GM12878 (cell line): ENCODE data around the gene YDJC. TPM values are rescaled to one million over a fixed set of nuclear protein-coding genes. Genes with fewer than 3 reads are reported as not detected.

Experiments
- ATAC-seq: fragments of 200-7000 bp; cut with Tn5 transposase; 3 replicates; pipeline ENCODE4 v1.9.1; 2020; ENCODE audit warnings: mild to moderate bottlenecking, moderate library complexity
- BruUV-seq: library from RNA; stranded (reverse); fragments of 400-500 nt; replicated peaks from 2 replicates; lab custom pipeline; 2021; lab: Mats Ljungman, UMichigan
- CTCF ChIA-PET: fragments of 300-600 bp; sonication (Branson Sonifier 250); formaldehyde crosslinking; extraction: SDS; loops from one replicate; lab custom pipeline; 2021; ENCODE audit warnings: inconsistent platforms; lab: Yijun Ruan, JAX
- POLR2A ChIA-PET: fragments of 350-600 bp; formaldehyde crosslinking; extraction: SDS; loops from one replicate; lab custom pipeline; 2021; ENCODE audit warnings: inconsistent platforms; lab: Charles Lee
- RAD21 ChIA-PET: fragments of 300-600 bp; sonication (Branson Sonifier 250); formaldehyde crosslinking; loops from one replicate; lab custom pipeline; 2023; ENCODE audit warnings: antibody characterized with exemption; ENCODE audit not compliant: unreplicated experiment; lab: Charles Lee
- SMC1A ChIA-PET: fragments of 300-600 bp; sonication (Branson Sonifier 250); formaldehyde crosslinking; loops from one replicate; lab custom pipeline; 2023; ENCODE audit not compliant: unreplicated experiment, uncharacterized antibody; lab: Charles Lee
- DNase-seq: peaks from one replicate; pipeline ENCODE4 v3.0.0-alpha.2; 2011; ENCODE audit warnings: low read depth, low spot score
- FAIRE-seq: peaks from 3 replicates; lab custom pipeline; 2011; peaks lifted over from hg19 to GRCh38; lab: Jason Lieb, UNC
- H2AFZ ChIP-seq: 2 replicates; pipeline ENCODE4 v1.6.0; 2011; ENCODE audit warnings: low read depth, low read length, control low read depth; ENCODE audit not compliant: control insufficient read depth
- H3K27ac ChIP-seq: 2 replicates; pipeline ENCODE4 v1.5.1; 2011; ENCODE audit warnings: control low read depth; ENCODE audit not compliant: control insufficient read depth, insufficient read depth
- H3K27me3 ChIP-seq, 2 experiments: replicated peaks in 1 of 2; 2 replicates each; pipeline versions ENCODE4 v1.6.0 to v1.6.1; 2011; ENCODE audit warnings: low read length in 1 of 2; ENCODE audit not compliant: control insufficient read depth in 2 of 2, insufficient read depth in 2 of 2
- H3K36me3 ChIP-seq, 2 experiments: 2 replicates each; pipeline ENCODE4 v1.5.1; 2011; ENCODE audit warnings: low read length in 1 of 2; ENCODE audit not compliant: control insufficient read depth in 2 of 2, insufficient read depth in 2 of 2
- H3K4me1 ChIP-seq: 2 replicates; pipeline ENCODE4 v1.6.1; 2011; ENCODE audit warnings: mild to moderate bottlenecking, low read length, moderate library complexity, mixed read lengths; ENCODE audit not compliant: control insufficient read depth, insufficient read depth
- H3K4me2 ChIP-seq: 2 replicates; pipeline ENCODE4 v1.6.0; 2011; ENCODE audit warnings: control low read depth; ENCODE audit not compliant: control insufficient read depth, insufficient read depth
- H3K4me3 ChIP-seq: fragments of 200-600 bp; sonication (generic); 2 replicates; pipeline ENCODE4 v1.5.1; 2016
- H3K79me2 ChIP-seq: 2 replicates; pipeline ENCODE4 v1.6.0; 2011; ENCODE audit warnings: low read length; ENCODE audit not compliant: control insufficient read depth, insufficient read depth
- H3K9ac ChIP-seq: 2 replicates; pipeline ENCODE4 v1.8.0; 2011; ENCODE audit warnings: low read length, control low read depth, mixed read lengths; ENCODE audit not compliant: control insufficient read depth, insufficient read depth
- H3K9me3 ChIP-seq: replicated peaks from 3 replicates; pipeline ENCODE4 v1.5.1; 2011; ENCODE audit warnings: mild to moderate bottlenecking, low read length; ENCODE audit not compliant: control insufficient read depth, insufficient read depth
- H4K20me1 ChIP-seq: 2 replicates; pipeline ENCODE4 v1.6.0; 2011; ENCODE audit not compliant: control insufficient read depth, insufficient read depth
- CHD1 ChIP-seq: IDR thresholded peaks from 2 replicates; pipeline ENCODE4 v1.6.1; 2012; ENCODE audit warnings: low read depth, low read length, improper control_type of control experiment
- FOS ChIP-seq: IDR thresholded peaks from 3 replicates; pipeline ENCODE4 v1.6.1; 2011; ENCODE audit warnings: borderline replicate concordance; ENCODE audit not compliant: insufficient read length; ENCODE audit errors: extremely low read depth
- IKZF2 ChIP-seq, 2 experiments: fragments of 450-650 bp; IDR thresholded peaks; 2 replicates each; pipeline ENCODE4 v1.6.1; 2017; ENCODE audit warnings: mild to moderate bottlenecking in 2 of 2, moderate library complexity in 2 of 2
- KAT2A ChIP-seq: conservative IDR thresholded peaks from 2 replicates; pipeline ENCODE4 v1.6.1; 2011; ENCODE audit warnings: low read depth, low read length; ENCODE audit not compliant: control insufficient read depth
- MEF2B ChIP-seq: fragments of 450-650 bp; IDR thresholded peaks from 2 replicates; pipeline ENCODE4 v1.6.1; 2018; ENCODE audit warnings: mild to moderate bottlenecking, moderate library complexity; ENCODE audit not compliant: partially characterized antibody, poor library complexity, severe bottlenecking
- NFXL1 ChIP-seq: fragments of 450-650 bp; IDR thresholded peaks from 2 replicates; pipeline ENCODE4 v1.6.1; 2017; ENCODE audit warnings: antibody characterized with exemption, mild to moderate bottlenecking, borderline replicate concordance
- RB1 ChIP-seq: fragments of 450-650 bp; formaldehyde crosslinking; IDR thresholded peaks from 2 replicates; pipeline ENCODE4 v1.6.1; 2017; ENCODE audit warnings: mild to moderate bottlenecking, borderline replicate concordance
- SMAD5 ChIP-seq: IDR thresholded peaks from 2 replicates; pipeline ENCODE4 v1.6.1; 2016; ENCODE audit warnings: antibody characterized with exemption, low read depth
- STAT3 ChIP-seq: IDR thresholded peaks from 2 replicates; pipeline ENCODE4 v1.6.1; 2011; ENCODE audit warnings: low read depth, low read length, improper control_type of control experiment
- TCF3 ChIP-seq: IDR thresholded peaks from 2 replicates; pipeline ENCODE4 v1.6.1; 2012; ENCODE audit warnings: low read depth, mild to moderate bottlenecking, low read length, borderline replicate concordance; ENCODE audit not compliant: insufficient read depth
- WGBS: methylation state at CpG from one replicate; pipeline ENCODE4 v1.1.6; 2016; ENCODE audit warnings: low lambda C conversion rate; ENCODE audit not compliant: insufficient replicate concordance, insufficient coverage; ENCODE audit errors: missing lambda C conversion rate; 5-methylcytosine and 5-hydroxymethylcytosine counted together
- in situ Hi-C: fragments of 300-500 bp; cut with MboI; formaldehyde crosslinking; loops from 9 replicates; pipeline ENCODE4 v1.14.3; 2018; ENCODE audit warnings: mixed read lengths
- intact Hi-C: fragments of 100-400 bp; cut with micrococcal nuclease; formaldehyde crosslinking; loops from one replicate; pipeline ENCODE4 v1.14.2; 2022; ENCODE audit not compliant: unreplicated experiment
- polyA plus RNA-seq, 11 experiments: library from polyadenylated mRNA; depleted of rRNA in 4 of 11; unstranded in 6 of 11; stranded (reverse) in 5 of 11; fragments of >200 nt; fragmentation: Nextera tagmentation in 4 of 11; fragmentation: Illumina TruSeq in 1 of 11; extraction: Ambion mirVana in 4 of 11; extraction: Trizol in 1 of 11; gene quantifications; 1 replicate in 1 of 11; 2 replicates in 10 of 11; pipeline versions ENCODE4 v1.2.1 to v1.2.3, GENCODE V29; 2011 to 2016; ENCODE audit warnings: inconsistent platforms in 2 of 11, missing spikeins in 2 of 11, low read depth in 1 of 11
- total RNA-seq, 4 experiments: library from RNA; depleted of rRNA in 3 of 4; stranded (reverse); fragments of >200 nt in 3 of 4; fragmentation: Illumina TruSeq in 1 of 4; extraction: Trizol in 1 of 4; gene quantifications; 2 replicates each; pipeline versions ENCODE4 v1.2.1 to v1.2.3, GENCODE V29; 2013 to 2021
- TF ChIP-seq, protein P1 (sequence below): fragments of 450-650 bp; IDR thresholded peaks from 2 replicates; pipeline ENCODE4 v1.6.1; 2016; ENCODE audit warnings: mild to moderate bottlenecking

YDJC gene
- total and polyA plus RNA-seq, 10 of the 15 experiments (the other 5 are each of a cell fraction or from before 2014, with no cell fraction given), result 1.00 to 77.6 (median 38.4) TPM

DNA sequence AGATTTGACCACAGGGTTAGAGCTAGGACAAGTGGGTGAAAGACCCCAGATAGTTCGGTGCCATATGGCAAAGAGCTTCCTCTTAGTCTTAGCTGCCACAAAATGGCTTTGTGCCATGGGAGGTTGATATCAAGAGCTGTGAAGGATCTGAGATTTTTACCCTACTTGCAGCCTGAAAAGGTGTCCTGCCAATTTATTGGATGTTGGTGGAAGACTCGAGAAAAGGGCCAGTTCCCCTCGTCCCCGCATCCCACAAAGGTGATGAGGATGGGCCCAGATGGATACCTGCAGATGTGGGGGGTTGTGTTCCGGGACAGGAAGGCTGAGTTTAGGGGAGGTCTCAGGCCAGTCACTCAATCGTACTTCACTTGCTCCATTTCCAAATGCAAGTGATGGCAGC lies 27.2 kb downstream of the YDJC start (continued):
- TF ChIP-seq CHD1, result no peak
- no peak for TF ChIP-seq KAT2A
- no peak for TF ChIP-seq RB1
- TF ChIP-seq MEF2B, result no peak
- TF ChIP-seq, protein P1, sequence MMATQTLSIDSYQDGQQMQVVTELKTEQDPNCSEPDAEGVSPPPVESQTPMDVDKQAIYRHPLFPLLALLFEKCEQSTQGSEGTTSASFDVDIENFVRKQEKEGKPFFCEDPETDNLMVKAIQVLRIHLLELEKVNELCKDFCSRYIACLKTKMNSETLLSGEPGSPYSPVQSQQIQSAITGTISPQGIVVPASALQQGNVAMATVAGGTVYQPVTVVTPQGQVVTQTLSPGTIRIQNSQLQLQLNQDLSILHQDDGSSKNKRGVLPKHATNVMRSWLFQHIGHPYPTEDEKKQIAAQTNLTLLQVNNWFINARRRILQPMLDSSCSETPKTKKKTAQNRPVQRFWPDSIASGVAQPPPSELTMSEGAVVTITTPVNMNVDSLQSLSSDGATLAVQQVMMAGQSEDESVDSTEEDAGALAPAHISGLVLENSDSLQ, result no peak
- no peak for TF ChIP-seq IKZF2 (IDR thresholded peaks at IDR 0.05)

DNA sequence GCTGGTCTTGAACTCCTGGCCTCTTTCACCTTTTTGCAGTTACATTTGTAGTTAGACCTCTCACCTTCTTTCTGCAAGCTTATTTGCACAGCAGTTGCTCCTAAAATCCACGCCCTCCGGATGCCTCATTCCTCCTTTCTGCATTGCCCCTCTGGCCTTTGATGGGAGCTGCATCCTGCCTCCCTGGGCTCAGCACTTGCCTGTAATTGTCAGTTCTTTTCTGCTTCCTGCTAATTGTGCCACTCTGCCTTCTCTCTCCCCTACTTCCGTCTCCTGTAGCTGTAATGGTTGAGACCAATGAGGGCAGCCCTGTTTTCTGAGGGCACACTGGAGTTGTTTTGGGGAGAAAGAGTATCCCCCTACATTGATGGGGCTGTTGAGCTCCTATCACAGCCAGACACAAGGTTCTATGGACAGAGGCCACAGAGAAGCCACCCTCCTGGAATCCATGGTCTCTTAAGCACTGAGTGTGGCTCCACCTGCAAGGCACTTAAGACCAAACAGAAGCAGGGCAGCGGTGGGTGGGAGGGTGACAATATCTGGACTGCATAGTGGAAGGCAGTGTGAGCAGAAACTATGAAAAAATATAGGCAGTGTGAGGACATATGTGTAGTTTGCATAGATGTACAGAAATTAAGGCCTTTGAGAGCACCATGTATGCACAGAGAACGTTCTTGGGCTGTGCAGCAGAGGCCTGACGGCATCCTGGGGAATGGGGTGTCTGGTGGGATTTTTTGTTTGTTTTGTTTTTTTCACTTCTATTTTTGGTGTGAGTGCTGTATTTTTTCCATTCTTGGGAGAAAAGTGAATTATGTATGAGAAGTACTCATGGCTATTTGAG lies 30.5 kb downstream of the YDJC start:
- H3K9ac ChIP-seq, result no peak overlapping the region
- RAD21 ChIA-PET, result no interaction called here

More for the DNA sequence above, 30.5 kb downstream of the YDJC start:
- no peaks in the 10 kb centered on the region for H3K9me3 ChIP-seq
- no peak overlapping the region for H2AFZ ChIP-seq
- DNase-seq (no peak), ATAC-seq (no peak), FAIRE-seq (no peak)
- intact Hi-C loops (no loop called here), in situ Hi-C loops (no loop called here)
- peaks cover 43% of the 10 kb centered on the region for H3K79me2 ChIP-seq
- peaks cover 8% of the 10 kb centered on the region; the same call in 1 of the 2 replicates for H4K20me1 ChIP-seq
- peaks cover 21 to 22% of the 10 kb centered on the region in 2 experiments for H3K36me3 ChIP-seq
- H3K27ac ChIP-seq, result no peak overlapping the region
- 87% methylated on average over 6 of the region's 6 CpGs for WGBS
- TF ChIP-seq FOS (no peak), NFXL1 (no peak), TCF3 (no peak), SMAD5 (no peak), STAT3 (no peak), RB1 (no peak)
- no peak overlapping the region for H3K4me2 ChIP-seq
- ChIA-PET SMC1A (interaction anchor here (1.5 kb wide), 1 partner anchor 10 kb away, joined by 5 read pairs; no protein-coding TSS in a partner anchor), POLR2A (no interaction called here), CTCF (no interaction called here)
- BruUV-seq, result no TSS peak
- no peaks in the 10 kb centered on the region for H3K27me3 ChIP-seq
- H3K4me3 ChIP-seq, result no peak overlapping the region
- no peaks in the 10 kb centered on the region for H3K4me1 ChIP-seq
